Measurements from ENCODE around the gene RET. TPM values are rescaled to one million over a fixed set of nuclear protein-coding genes. Genes with fewer than 3 reads are reported as not detected.

RET gene
- total and polyA plus RNA-seq, 2 of the 8 experiments (the other 6 are each of a cell fraction or from before 2014, with no cell fraction given) = 6.7 to 8.4 TPM

GRCh38 chr10:43043773-43044447 lies 33.0 kb upstream of the RET start (continued):
- TF ChIP-seq CHD1 (IDR thresholded peaks at IDR 0.05; ENCODE audit: low read depth, low read length) = no peak
- TF ChIP-seq CTCF (IDR thresholded peaks at IDR 0.05; ENCODE audit: control extremely low read depth in 1 of 3, insufficient read depth in 1 of 3, low read depth in 1 of 3, low read length in 3 of 3) = no peak
- TF ChIP-seq JUND (IDR thresholded peaks at IDR 0.05; ENCODE audit: low read length) = no peak

All from H1 (cell line).